GM18870 (cell line): ENCODE results near the gene PLEKHM2.
"Not testable (repeated sequence)": the region's sequence is repeated elsewhere in the genome, so short reads cannot be mapped to it uniquely, and the experiment has no call there.

Experiments used
- ATAC-seq: cut with Tn5 transposase; IDR thresholded peaks from one replicate; pipeline ENCODE4 v1.9.1; 2021; ENCODE audit warnings: moderate library complexity; ENCODE audit not compliant: unreplicated experiment

PLEKHM2 gene

GRCh38 chr1:15676688-15677661, 7.1 kb upstream of the PLEKHM2 start:
- ATAC-seq: no peak

GRCh38 chr1:15678578-15678977, 5.5 kb upstream of the PLEKHM2 start:
- no peak for ATAC-seq

- no peak for ATAC-seq
Observed at GRCh38 chr1:15680131-15680530, 4.0 kb upstream of the PLEKHM2 start.

- ATAC-seq: no peak
Observed at GRCh38 chr1:15680561-15681348, 3.4 kb upstream of the PLEKHM2 start.

- ATAC-seq: no peak
Observed at GRCh38 chr1:15681349-15682292, 2.5 kb upstream of the PLEKHM2 start.

- no peak for ATAC-seq
Observed at GRCh38 chr1:15682936-15683341, 1.2 kb upstream of the PLEKHM2 start.

- no peak for ATAC-seq
Observed at GRCh38 chr1:15683345-15684039, 628 bp upstream of the PLEKHM2 start.

- no peak for ATAC-seq
Observed at GRCh38 chr1:15684468-15685291, 560 bp downstream of the PLEKHM2 start.

GRCh38 chr1:15685820-15686219, 1.7 kb downstream of the PLEKHM2 start:
- ATAC-seq: no peak

- no peak for ATAC-seq
Observed at GRCh38 chr1:15687446-15687845, 3.3 kb downstream of the PLEKHM2 start.

- ATAC-seq: no peak
Observed at GRCh38 chr1:15690317-15690716, 6.2 kb downstream of the PLEKHM2 start.

- ATAC-seq: no peak
Observed at GRCh38 chr1:15691434-15692032, 7.4 kb downstream of the PLEKHM2 start.

GRCh38 chr1:15692121-15692682, 8.1 kb downstream of the PLEKHM2 start:
- ATAC-seq: no peak

- no peak for ATAC-seq
Observed at GRCh38 chr1:15693371-15693770, 9.3 kb downstream of the PLEKHM2 start.

- ATAC-seq: peak; percentile 86
Observed at GRCh38 chr1:15696956-15697521, 12.9 kb downstream of the PLEKHM2 start.

- no peak for ATAC-seq
Observed at GRCh38 chr1:15698201-15698600, 14.1 kb downstream of the PLEKHM2 start.

GRCh38 chr1:15699321-15699720, 15.2 kb downstream of the PLEKHM2 start:
- ATAC-seq: not testable (repeated sequence)

GRCh38 chr1:15700508-15700907, 16.4 kb downstream of the PLEKHM2 start:
- no peak for ATAC-seq
